GM23248 (cell line): ENCODE results near the gene SGSM1. TPM values are rescaled to one million over a fixed set of nuclear protein-coding genes. Genes with fewer than 3 reads are reported as not detected.

ENCODE experiments used
- DNase-seq: peaks from one replicate; pipeline ENCODE4 v3.0.0-alpha.2; 2015
- H2AFZ ChIP-seq: fragments of 200-600 bp; sonication (generic); 2 replicates; pipeline ENCODE4 v1.6.1; 2016; ENCODE audit warnings: antibody characterized with exemption
- H3F3A ChIP-seq: fragments of 200-600 bp; sonication (generic); 2 replicates; pipeline ENCODE4 v1.6.1; 2016; ENCODE audit warnings: mild to moderate bottlenecking, antibody characterized with exemption, mixed run types; ENCODE audit not compliant: insufficient read depth
- H3K27ac ChIP-seq: fragments of 200-600 bp; sonication (generic); 2 replicates; pipeline ENCODE4 v1.5.1; 2016; ENCODE audit warnings: mild to moderate bottlenecking
- H3K27me3 ChIP-seq: fragments of 200-600 bp; sonication (generic); replicated peaks from 2 replicates; pipeline ENCODE4 v1.6.1; 2016; ENCODE audit warnings: mild to moderate bottlenecking; ENCODE audit not compliant: insufficient read depth
- H3K36me3 ChIP-seq: fragments of 200-600 bp; sonication (generic); 2 replicates; pipeline ENCODE4 v1.6.1; 2016; ENCODE audit warnings: low read depth, mild to moderate bottlenecking
- H3K4me1 ChIP-seq: fragments of 200-600 bp; sonication (generic); 2 replicates; pipeline ENCODE4 v1.6.1; 2016; ENCODE audit warnings: mild to moderate bottlenecking; ENCODE audit not compliant: insufficient read depth
- H3K4me2 ChIP-seq: fragments of 200-600 bp; sonication (generic); one replicate; pipeline ENCODE4 v1.6.1; 2016; ENCODE audit warnings: mild to moderate bottlenecking; ENCODE audit not compliant: unreplicated experiment
- H3K4me3 ChIP-seq: fragments of 200-600 bp; sonication (generic); 2 replicates; pipeline ENCODE4 v1.5.1; 2016; ENCODE audit warnings: mild to moderate bottlenecking
- H3K79me2 ChIP-seq: fragments of 200-600 bp; sonication (generic); 2 replicates; pipeline ENCODE4 v1.6.1; 2016; ENCODE audit warnings: mild to moderate bottlenecking; ENCODE audit not compliant: insufficient read depth
- H3K9ac ChIP-seq: fragments of 200-600 bp; sonication (generic); 2 replicates; pipeline ENCODE4 v1.6.1; 2016; ENCODE audit warnings: mild to moderate bottlenecking
- H3K9me2 ChIP-seq: fragments of 200-600 bp; sonication (generic); 2 replicates; pipeline ENCODE4 v1.6.1; 2016; ENCODE audit warnings: mixed run types, mild to moderate bottlenecking, moderate library complexity; ENCODE audit not compliant: insufficient read depth
- H3K9me3 ChIP-seq: fragments of 200-600 bp; sonication (generic); one replicate; pipeline ENCODE4 v1.6.1; 2017; ENCODE audit warnings: low read depth
- H4K20me1 ChIP-seq: fragments of 200-600 bp; sonication (generic); 2 replicates; pipeline ENCODE4 v1.6.0; 2016; ENCODE audit not compliant: insufficient read depth
- EZH2 ChIP-seq: fragments of 200-600 bp; sonication (generic); IDR thresholded peaks from 2 replicates; pipeline ENCODE4 v1.6.1; 2018; ENCODE audit warnings: antibody characterized with exemption, mild to moderate bottlenecking; ENCODE audit not compliant: insufficient read depth, poor library complexity, severe bottlenecking
- EZH2phosphoT487 ChIP-seq: fragments of 200-600 bp; sonication (generic); IDR thresholded peaks from 2 replicates; pipeline ENCODE4 v1.6.1; 2018; ENCODE audit warnings: antibody characterized with exemption, moderate library complexity, mild to moderate bottlenecking, low read depth; ENCODE audit not compliant: insufficient read depth
- WGBS, 2 experiments: methylation state at CpG; one replicate each; pipeline ENCODE4 v1.1.6; 2015 to 2017; ENCODE audit warnings: low lambda C conversion rate in 2 of 2, low coverage in 1 of 2; ENCODE audit errors: missing lambda C conversion rate in 2 of 2; 5-methylcytosine and 5-hydroxymethylcytosine counted together
- in situ Hi-C: fragments of 300-500 bp; cut with MboI; formaldehyde crosslinking; loops from 2 replicates; pipeline ENCODE4 v1.15.0; 2020
- polyA plus RNA-seq: library from polyadenylated mRNA; unstranded; fragments of >200 nt; fragmentation: Nextera tagmentation; extraction: Ambion mirVana; gene quantifications from 2 replicates; pipeline ENCODE4 v1.2.1, GENCODE V29; 2016
- total RNA-seq: library from RNA; depleted of rRNA; stranded (reverse); fragments of >200 nt; shearing (Covaris generic); gene quantifications from 2 replicates; pipeline ENCODE4 v1.2.3, GENCODE V29; 2014

The SGSM1 gene
- total and polyA plus RNA-seq, 2 experiments from 2014 or later, result not detected

DNA sequence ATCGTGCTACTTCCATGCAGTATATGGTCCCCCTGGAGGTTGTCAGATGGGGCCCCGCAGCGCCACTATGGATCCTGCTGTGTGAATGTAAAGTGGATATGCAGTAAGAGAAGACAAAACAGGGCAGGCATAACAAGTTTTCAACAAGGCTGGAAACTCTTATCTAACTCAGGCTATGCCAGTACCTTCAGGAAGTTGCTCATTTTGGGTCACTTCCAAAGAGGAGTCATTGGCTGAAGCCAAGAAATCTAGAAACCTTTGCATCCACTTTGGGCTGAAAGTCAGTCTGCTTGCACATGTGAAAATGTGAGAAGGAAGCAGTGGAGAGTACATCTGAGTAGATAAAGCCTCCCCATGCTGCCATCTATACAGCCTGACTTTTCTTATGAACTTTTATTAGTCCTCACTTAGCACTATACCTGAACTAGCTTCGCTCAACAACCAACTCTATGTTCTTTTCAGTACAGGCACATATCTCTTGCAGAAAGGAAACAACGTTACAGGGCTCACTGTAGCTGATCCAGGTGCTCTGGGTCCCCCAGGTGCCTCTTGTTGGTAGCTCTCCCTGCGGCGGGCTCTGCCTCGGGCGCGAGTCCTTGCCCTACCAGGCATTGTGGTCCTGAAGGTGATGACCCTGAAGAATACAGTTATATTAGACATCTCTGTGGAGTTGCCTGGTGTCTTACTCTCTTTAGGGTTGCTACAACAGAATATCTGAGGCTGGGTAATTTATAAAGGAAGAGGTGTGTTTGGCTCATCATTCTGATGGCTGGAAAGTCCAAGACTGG, 43.9 kb upstream of the SGSM1 start:
- Histone ChIP-seq H3F3A (no peaks in the 10 kb centered on the region), H3K9ac (no peak overlapping the region), H3K4me1 (no peaks in the 10 kb centered on the region), H3K79me2 (no peaks in the 10 kb centered on the region), H3K4me2 (no peak overlapping the region), H3K4me3 (no peak overlapping the region), H3K9me2 (no peaks in the 10 kb centered on the region), H3K27me3 (peaks cover 32% of the 10 kb centered on the region), H3K9me3 (no peaks in the 10 kb centered on the region), H4K20me1 (no peaks in the 10 kb centered on the region), H2AFZ (no peak overlapping the region), H3K36me3 (no peaks in the 10 kb centered on the region), H3K27ac (no peak overlapping the region)
- 76 to 78% methylated on average over 10 of the region's 10 CpGs for WGBS, 2 experiments
- DNase-seq, result peak; percentile 10
- TF ChIP-seq EZH2phosphoT487, result no peak
- no peak for TF ChIP-seq EZH2
- in situ Hi-C loops, result no loop called here

GRCh38 chr22:24763872-24764485, 42.0 kb upstream of the SGSM1 start:
- H3K4me2 ChIP-seq, result no peak overlapping the region
- WGBS, 2 experiments, result 52 to 53% methylated on average over 37 to 38 of the region's 38 CpGs
- no peaks in the 10 kb centered on the region for H3K9me3 ChIP-seq
- DNase-seq, result no peak
- H3K27me3 ChIP-seq, result peaks cover 34% of the 10 kb centered on the region
- no peaks in the 10 kb centered on the region for H3K9me2 ChIP-seq
- H3K27ac ChIP-seq, result no peak overlapping the region
- no peaks in the 10 kb centered on the region for H4K20me1 ChIP-seq
- no peak for TF ChIP-seq EZH2phosphoT487
- no peak for TF ChIP-seq EZH2
- no peaks in the 10 kb centered on the region for H3K4me1 ChIP-seq
- H3K9ac ChIP-seq, result no peak overlapping the region
- in situ Hi-C loops, result no loop called here
- no peaks in the 10 kb centered on the region for H3F3A ChIP-seq
- H2AFZ ChIP-seq, result no peak overlapping the region
- no peaks in the 10 kb centered on the region for H3K79me2 ChIP-seq
- no peaks in the 10 kb centered on the region for H3K36me3 ChIP-seq
- no peak overlapping the region for H3K4me3 ChIP-seq

DNA sequence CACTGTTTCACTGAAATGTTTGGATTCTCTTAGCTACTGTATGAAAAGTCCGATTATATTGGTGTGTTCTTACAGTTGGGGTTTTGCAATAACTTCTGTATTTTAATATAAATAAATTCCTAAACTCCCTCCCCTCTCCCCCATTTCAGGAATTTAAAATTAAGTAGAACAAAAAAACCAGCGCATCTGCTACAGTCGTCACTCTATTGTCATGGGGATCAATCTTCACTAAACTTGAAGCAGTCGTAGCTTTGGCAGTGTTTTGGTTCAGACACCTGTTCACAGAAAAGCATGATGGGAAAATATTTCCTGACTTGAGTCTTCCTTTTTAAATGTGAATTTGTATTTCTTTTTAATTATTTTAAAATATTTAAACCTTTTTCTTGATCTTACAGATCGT, 40.8 kb upstream of the SGSM1 start:
- Histone ChIP-seq H4K20me1 (no peaks in the 10 kb centered on the region), H3K27me3 (peaks cover 23% of the 10 kb centered on the region), H3K36me3 (no peaks in the 10 kb centered on the region), H3K4me1 (no peaks in the 10 kb centered on the region), H3K9me3 (no peaks in the 10 kb centered on the region), H3K9me2 (no peaks in the 10 kb centered on the region), H2AFZ (no peak overlapping the region), H3K79me2 (no peaks in the 10 kb centered on the region), H3K27ac (no peak overlapping the region), H3F3A (no peaks in the 10 kb centered on the region), H3K9ac (no peak overlapping the region), H3K4me3 (no peak overlapping the region), H3K4me2 (no peak overlapping the region)
- 26 to 30% methylated on average over 5 of the region's 5 CpGs for WGBS, 2 experiments
- in situ Hi-C loops, result no loop called here
- no peak for DNase-seq
- TF ChIP-seq EZH2phosphoT487 (no peak), EZH2 (no peak)

- Histone ChIP-seq H3K27ac (no peak overlapping the region), H3K9me3 (no peaks in the 10 kb centered on the region), H2AFZ (no peak overlapping the region), H3K9me2 (no peaks in the 10 kb centered on the region), H3K4me1 (no peaks in the 10 kb centered on the region), H3K4me3 (no peak overlapping the region), H3K4me2 (no peak overlapping the region), H3K27me3 (peaks cover 25% of the 10 kb centered on the region), H3K36me3 (no peaks in the 10 kb centered on the region), H4K20me1 (no peaks in the 10 kb centered on the region), H3K79me2 (no peaks in the 10 kb centered on the region), H3F3A (no peaks in the 10 kb centered on the region), H3K9ac (no peak overlapping the region)
- TF ChIP-seq EZH2phosphoT487 (no peak), EZH2 (no peak)
- peak; percentile 69 for DNase-seq
- in situ Hi-C loops, result no loop called here
- WGBS, 2 experiments, result 34 to 35% methylated on average over 8 of the region's 8 CpGs
These were observed 37.3 kb upstream of the SGSM1 start for GRCh38 chr22:24768537-24769374.
